ENCODE results near the gene LY6G5C.
A peak's percentile ranks its signal among the peaks of the same experiment; 100 is the strongest.

The LY6G5C gene

DNA sequence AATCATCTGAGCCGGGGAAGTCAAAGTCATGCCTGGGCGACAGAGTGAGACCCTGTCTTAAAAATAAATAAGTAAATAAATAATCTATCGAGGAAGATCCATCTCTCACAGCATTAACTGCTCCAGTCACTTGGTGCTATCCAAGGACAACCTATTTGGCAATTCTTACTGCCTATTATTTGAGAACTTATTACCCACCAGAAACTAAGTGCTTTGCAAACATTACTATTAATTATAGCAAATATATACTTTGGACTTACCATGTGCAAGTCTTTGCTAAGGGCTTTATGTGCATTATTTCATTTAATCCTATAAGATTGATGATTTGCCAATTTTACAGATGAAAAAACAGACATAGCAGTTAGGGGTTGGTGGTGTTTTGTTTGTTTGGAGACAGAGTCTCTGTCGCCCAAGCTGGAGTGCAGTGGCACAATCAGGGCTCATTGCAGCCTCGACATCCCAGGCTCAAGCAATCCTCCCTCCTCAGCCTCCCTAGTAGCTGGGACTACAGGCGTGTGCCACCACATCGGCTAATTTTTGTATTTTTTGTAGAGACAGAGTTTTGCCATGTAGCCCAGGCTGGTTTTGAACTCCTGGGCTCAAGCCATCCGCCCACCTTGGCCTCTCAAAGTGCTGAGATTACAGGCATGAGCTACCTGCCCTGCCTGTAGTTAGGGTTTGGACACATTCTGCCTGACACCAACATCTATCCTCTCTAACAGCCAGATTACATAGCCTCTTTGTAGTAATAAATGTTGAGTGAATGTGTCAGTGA, 26.1 kb downstream of the LY6G5C start:
- DNase-seq (ENCODE audit: low read depth), result no peak
- H3K4me3 ChIP-seq (ENCODE audit: low read depth, low read length), result no peak overlapping the region

DNA sequence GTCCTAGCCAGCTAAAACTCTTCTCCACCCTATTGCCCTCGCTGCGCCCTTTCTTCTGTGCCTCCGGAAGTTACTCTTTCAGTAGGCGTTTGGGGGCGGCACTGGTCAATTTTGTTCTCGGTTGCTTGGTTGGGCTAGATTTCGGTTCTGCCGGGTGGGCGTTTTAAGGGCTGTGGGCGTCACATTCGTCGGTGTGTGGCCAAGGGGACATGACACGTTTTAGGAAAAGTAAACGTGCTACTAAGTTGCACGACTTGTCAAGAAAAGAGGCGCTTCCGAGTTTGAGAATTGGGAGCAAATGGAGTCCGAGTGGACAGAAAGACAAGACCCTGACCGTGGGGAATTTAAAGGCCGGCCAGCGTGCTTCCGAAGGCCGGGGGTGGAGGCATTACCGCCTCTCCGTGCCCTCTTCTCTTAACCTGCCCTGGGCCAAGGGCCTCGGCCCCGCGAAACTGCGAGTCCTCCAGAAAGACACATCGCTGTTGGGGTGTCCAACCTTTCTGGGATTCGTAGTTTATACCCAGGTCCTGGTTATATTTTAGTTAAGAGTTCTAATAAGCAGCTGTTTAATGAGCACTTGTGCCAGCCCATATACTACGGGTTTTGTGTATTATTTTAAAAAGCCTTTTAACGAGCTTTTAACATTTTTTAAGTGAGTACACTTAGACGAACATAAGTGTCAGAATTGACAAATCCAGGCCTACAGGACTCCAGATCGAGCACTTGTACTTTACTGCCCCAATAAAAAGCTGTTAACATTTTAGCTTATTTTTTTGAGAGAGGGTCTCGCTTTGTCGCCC, 27.7 kb downstream of the LY6G5C start:
- DNase-seq (ENCODE audit: low read depth), result no peak
- peak overlapping the region; percentile 76 for H3K4me3 ChIP-seq (ENCODE audit: low read depth, low read length)

DNA sequence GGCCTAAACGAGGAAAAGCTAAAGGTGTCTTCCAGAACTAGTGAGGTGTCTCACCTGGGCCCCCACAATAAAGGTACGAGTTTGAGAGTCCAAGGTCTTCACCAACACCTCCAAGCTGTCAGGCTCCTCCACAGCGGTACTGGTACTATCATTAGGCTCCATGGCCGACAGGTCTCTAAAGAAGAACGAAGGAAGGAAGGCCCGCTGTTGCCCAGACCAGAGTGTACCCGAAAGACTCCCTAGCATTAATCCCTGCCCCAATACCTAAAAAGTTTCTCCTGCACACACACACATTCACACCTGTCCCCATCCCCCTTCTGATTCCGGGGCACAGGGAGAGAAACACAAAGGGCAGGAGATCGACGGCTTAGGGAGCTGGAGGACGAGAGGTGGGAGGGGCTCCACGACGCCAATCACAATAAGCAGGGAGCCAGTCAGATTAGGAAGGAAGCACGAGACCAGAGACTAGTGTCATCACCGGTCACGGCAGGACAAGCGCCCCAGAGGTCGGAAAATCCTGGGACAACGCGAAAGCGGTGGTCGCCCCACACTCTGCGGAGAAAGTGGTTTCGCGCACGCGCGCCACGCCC, 29.2 kb downstream of the LY6G5C start:
- H3K4me3 ChIP-seq (ENCODE audit: low read depth, low read length), result peak overlapping the region; percentile 76
- peak; percentile 37 for DNase-seq (ENCODE audit: low read depth)

DNA sequence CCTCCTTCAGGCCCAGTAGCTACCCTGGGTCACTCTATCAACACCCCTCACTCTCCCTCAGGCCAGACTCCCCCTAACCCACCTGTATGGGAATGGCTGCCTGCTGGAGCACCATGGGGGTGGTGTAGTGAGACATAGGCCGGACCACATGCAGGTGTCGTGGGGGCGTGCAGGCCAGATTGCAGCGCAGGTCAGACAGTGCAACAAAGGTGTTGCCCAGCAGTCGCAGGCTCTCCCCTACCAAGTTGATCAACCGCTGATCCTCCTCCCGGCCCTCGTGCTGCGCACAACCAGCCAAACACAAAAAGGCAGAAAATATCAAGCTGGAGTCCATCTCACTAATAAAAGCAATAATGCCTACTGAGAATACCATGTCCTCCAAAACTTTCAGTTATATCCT, 35.5 kb downstream of the LY6G5C start:
- DNase-seq (ENCODE audit: low read depth), result no peak
- no peak overlapping the region for H3K4me3 ChIP-seq (ENCODE audit: low read depth, low read length)

DNA sequence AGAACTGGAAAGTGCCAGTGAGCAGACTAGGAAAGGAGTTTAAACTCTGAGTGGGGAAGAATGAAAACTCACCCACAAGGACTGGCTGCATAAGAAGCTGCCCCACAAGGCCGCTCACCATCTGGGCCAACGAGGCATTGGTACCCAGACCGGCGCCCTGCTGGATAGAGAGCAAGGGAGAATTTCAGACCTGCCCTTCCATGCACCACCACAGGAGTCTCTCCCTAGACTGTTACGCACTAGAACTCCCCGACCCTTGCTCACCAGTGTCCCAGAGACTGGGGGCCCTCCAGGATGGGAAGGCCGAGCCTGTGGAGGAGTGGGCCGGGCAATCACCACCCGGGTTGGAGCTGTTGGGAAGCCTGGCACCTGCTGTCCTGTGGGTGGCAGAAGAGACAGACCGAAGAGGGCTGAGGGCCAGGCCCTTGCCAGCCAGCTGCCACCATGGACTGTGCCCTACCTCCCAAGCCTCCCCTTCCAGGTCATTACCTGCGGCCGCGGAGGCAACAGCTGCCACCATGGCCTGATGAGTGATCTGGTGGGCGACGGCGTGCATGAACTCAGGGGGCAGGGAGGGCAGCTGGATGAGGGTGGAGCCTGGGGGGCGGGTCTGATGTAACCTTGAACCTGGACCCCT, 36.9 kb downstream of the LY6G5C start:
- H3K4me3 ChIP-seq (ENCODE audit: low read depth, low read length), result no peak overlapping the region
- DNase-seq (ENCODE audit: low read depth), result no peak

DNA sequence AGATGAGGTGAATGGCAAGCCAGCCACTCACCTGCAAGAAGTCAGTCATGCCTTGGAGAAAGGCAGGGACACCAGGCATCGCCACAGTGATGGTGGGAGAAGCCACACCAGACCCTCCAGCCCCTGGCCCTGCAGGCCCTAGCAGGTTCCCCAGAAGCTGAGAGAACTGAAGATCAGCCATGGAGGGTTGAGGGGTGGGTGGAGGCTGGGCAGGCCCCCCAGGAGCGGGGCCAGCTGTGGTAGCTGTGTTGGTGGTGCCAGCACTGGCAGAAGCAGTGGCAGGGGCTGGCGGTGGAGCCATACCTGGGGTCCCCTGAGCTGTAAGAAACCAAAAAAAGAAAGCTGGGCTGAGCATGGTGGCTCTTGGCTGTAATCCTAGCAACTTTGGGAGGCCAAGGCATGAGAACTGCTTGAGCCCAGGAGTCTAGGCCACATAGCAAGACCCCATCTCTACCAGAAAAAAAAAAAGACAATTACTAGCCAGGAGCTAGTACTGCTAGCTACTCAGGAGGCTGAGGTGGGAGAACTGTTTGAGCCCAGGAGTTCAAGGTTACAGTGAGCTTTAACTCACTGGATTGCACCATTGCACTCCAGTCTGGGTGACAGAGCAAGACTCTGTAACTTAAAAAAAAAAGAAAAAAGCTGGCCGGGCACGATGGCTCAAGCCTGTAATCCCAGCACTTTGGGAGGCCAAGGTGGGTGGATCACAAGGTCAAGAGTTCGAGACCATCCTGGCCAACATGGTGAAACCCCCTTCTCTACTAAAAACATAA, 37.9 kb downstream of the LY6G5C start:
- no peak overlapping the region for H3K4me3 ChIP-seq (ENCODE audit: low read depth, low read length)
- DNase-seq (ENCODE audit: low read depth), result no peak

DNA sequence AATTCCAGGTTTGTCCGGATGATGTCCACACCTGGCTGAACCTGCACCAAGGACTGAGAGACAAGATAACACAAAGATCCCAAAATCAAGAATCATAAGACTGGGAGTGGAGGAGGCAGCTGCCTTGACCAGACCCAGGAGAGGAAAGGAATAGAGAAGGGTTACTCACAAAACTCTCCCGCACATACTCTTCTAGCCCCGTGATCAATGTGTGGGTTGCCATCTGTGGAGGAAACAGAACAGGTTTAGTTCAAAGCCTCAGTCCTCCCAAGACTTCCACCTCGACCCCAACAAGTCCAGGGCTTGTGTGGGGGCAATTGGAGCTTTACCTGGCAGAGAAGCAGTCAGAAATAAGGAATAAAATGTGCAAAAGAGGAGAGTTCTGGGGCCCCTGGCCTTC, 39.5 kb downstream of the LY6G5C start:
- no peak overlapping the region for H3K4me3 ChIP-seq (ENCODE audit: low read depth, low read length)

DNA sequence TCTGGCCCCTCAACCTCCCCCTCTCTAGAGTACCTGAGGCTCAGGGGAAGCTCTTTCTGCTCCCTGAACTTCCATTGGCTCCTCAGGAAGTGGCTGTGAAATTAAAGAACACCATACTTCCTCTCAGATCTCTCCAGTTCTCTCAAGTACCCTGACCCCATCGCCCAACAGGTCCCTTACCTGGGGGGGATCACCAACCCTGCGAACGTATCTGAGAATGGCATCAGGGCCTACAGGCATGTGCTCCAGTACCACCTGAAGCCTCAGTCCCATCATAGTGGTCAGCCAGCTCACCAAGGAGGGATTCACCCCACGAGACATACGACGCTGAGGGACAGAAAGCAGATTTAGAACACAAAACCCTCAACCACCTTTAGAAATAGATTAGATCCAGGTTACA, 40.3 kb downstream of the LY6G5C start:
- no peak overlapping the region for H3K4me3 ChIP-seq (ENCODE audit: low read depth, low read length)
- no peak for DNase-seq (ENCODE audit: low read depth)

More for the DNA sequence above, 39.5 kb downstream of the LY6G5C start:
- DNase-seq (ENCODE audit: low read depth), result no peak

DNA sequence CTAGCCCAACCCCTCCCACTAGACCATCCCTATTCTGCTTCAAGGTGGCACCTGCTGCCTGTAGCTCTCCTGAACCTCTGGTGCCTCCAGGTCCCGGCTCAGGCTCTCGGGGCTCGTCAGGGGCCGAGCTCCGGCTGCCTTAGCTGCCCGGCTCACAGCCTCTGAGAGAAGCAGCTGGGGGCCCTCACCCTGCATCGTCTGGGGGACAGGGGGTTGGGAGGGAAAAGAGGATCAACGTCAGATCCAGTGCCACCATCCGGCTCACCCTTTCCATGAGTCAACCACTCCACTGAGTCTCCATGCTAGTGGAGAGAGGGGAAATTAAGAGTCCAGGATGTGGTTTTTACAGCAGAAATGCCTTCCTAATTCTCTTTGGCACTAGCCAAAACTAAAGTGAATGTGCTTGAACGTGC, 41.4 kb downstream of the LY6G5C start:
- DNase-seq (ENCODE audit: low read depth), result no peak
- H3K4me3 ChIP-seq (ENCODE audit: low read depth, low read length), result no peak overlapping the region

DNA sequence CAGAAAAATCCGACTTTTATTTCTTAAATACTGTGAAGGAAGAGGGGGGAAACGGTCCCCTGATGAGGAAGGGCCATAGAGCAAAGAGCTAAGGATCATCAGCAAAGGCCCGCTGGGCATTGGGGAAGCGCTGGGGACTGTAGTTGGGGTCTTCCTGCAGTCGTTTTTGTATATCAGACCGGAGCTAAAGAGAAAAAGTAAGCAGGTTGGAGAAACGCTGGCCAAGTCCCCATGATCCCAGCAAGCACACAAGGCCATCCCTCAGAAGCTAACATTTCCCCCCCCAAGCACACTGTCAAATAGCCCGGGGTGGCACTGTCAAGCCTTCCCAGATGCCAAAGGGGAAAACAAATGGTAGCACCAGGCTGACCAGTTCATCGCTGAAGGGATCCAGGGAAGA, 41.8 kb downstream of the LY6G5C start:
- no peak for DNase-seq (ENCODE audit: low read depth)

DNA sequence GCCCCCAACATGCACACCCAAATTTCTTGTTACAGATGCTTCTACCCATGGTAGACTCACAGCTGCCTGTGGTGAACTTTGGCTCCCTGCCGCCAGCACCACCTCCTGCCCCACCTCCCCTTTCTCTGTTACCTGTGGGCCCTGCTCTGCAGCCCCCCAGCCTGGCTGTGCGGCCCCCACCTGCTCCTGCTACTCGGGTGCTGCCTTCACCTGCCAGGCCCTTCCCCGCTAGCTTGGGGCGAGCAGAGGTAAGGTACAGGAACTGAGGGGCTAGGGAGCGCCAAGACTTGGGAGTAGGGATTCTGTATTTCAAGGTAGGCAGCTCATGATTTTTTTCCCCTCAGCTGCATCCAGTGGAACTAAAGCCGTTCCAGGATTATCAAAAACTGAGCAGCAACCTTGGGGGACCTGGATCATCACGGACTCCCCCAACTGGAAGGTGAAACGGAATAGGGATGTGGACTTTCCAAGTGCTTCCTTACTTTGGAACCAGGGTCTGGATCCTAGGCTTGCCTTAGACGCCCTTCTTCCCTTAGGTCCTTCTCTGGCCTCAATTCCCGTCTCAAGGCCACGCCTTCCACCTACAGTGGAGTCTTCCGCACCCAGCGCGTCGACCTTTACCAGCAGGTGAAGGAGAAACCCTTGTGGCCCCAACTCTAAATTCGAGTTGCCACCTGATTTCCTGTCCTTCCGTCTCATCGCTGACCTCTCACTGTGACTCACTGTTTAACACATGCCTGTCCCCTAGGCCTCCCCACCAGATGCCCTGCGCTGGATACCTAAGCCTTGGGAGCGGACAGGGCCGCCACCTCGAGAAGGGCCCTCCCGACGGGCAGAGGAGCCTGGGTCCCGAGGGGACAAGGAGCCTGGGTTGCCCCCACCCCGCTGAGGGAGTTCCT, 43.9 kb downstream of the LY6G5C start:
- H3K4me3 ChIP-seq (ENCODE audit: low read depth, low read length), result no peak overlapping the region
- DNase-seq (ENCODE audit: low read depth), result no peak

More for the DNA sequence above, 41.8 kb downstream of the LY6G5C start:
- H3K4me3 ChIP-seq (ENCODE audit: low read depth, low read length), result no peak overlapping the region

DNA sequence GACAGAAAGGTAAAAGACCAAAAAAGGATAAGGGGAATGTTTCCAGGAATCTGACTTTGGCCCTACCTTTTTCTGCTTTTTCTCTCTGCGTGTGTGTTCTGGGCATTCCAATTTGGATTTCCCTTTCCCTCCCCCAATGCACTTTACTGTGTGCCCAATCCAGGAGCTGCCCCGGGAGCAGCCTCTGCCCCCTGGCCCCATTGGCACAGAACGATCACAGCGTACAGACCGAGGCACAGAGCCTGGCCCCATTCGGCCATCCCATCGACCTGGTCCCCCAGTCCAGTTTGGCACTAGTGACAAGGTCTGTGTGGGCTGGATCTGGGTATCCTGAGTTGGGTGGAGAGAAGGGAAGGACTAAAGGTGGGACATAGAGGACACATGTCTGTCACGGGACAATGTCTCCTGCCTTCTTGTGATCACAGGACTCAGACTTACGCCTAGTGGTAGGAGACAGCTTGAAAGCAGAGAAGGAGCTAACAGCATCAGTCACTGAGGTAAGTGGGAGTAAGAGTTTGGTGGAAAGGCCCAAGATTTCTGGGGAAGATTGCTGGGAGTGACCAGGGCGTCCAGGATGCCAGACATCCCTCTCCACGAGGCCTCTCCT, 45.8 kb downstream of the LY6G5C start:
- no peak overlapping the region for H3K4me3 ChIP-seq (ENCODE audit: low read depth, low read length)
- no peak for DNase-seq (ENCODE audit: low read depth)

DNA sequence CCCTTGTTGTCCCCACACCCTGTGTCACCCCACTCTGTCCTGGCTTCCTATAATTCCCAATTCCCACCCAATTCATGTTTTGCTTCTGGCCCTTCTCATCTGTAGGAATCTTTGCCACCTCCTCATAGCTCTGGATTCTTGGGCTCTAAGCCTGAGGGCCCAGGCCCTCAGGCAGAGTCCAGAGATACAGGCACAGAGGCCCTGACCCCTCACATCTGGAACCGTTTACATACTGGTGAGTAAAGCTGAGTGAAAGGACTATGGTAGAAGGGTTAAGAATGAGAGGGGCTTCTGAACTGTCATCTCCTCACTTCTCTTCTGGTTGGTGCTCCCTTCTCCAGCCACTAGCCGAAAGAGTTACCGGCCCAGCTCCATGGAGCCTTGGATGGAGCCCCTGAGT, 46.7 kb downstream of the LY6G5C start:
- no peak for DNase-seq (ENCODE audit: low read depth)
- H3K4me3 ChIP-seq (ENCODE audit: low read depth, low read length), result no peak overlapping the region

DNA sequence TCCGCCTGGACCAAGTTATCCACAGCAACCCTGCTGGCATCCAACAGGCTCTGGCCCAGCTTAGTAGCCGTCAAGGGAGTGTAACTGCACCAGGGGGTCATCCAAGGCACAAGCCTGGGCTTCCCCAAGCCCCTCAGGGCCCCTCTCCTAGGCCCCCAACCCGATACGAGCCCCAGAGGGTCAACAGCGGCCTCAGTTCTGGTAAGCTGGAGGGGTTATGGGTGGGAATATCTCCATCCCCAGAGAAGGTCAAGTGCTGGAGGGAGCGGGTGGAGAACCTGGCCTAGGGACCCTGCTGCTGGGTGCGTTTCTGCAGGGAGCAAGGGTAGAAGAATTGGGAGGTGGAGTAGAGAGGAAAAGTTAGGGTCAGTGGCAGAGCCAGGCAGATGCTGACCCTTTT, 47.4 kb downstream of the LY6G5C start:
- no peak overlapping the region for H3K4me3 ChIP-seq (ENCODE audit: low read depth, low read length)
- no peak for DNase-seq (ENCODE audit: low read depth)

DNA sequence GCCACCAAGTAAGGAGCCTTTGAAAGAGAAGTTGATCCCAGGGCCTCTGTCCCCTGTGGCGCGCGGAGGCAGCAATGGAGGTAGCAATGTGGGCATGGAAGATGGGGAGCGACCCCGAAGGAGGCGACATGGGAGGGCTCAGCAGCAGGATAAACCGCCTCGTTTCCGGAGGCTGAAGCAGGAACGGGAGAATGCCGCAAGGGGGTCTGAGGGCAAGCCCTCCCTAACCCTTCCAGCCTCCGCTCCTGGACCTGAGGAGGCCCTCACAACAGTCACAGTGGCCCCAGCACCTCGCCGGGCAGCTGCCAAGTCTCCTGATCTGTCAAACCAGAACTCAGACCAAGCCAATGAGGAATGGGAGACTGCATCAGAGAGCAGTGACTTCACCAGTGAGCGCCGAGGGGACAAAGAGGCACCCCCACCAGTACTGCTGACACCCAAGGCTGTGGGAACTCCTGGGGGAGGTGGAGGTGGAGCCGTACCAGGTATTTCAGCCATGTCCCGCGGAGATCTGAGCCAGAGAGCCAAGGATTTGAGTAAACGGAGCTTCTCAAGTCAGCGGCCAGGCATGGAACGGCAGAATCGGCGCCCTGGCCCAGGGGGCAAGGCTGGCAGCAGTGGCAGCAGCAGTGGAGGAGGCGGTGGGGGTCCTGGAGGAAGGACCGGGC, 48.5 kb downstream of the LY6G5C start:
- no peak overlapping the region for H3K4me3 ChIP-seq (ENCODE audit: low read depth, low read length)

DNA sequence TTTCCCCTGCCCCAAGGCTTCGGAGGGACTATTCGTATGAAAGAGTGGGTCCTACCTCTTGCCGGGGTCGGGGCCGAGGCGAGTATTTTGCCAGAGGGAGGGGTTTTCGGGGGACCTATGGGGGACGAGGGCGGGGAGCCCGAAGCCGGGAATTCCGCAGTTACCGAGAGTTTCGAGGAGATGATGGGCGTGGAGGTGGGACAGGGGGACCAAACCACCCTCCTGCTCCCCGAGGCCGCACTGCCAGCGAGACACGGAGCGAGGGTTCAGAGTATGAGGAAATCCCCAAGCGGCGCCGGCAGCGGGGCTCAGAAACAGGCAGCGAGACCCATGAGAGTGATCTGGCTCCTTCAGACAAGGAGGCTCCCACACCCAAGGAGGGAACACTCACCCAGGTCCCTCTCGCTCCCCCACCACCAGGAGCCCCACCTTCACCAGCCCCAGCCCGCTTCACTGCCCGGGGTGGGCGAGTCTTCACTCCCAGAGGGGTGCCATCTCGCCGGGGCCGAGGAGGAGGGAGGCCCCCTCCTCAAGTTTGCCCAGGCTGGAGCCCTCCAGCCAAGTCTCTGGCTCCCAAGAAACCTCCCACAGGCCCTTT, 49.1 kb downstream of the LY6G5C start:
- DNase-seq (ENCODE audit: low read depth), result no peak

More for the DNA sequence above, 48.5 kb downstream of the LY6G5C start:
- no peak for DNase-seq (ENCODE audit: low read depth)

DNA sequence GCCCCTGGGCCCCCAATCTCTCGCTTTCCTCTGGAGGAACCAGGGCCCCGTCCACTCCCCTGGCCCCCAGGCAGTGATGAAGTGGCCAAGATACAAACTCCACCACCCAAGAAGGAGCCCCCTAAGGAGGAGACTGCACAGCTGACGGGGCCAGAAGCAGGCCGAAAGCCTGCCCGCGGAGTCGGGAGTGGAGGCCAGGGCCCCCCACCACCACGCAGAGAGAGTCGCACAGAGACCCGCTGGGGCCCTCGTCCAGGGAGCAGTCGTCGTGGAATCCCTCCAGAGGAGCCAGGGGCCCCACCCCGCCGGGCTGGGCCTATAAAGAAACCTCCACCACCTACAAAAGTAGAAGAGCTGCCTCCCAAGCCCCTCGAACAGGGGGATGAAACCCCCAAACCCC, 49.7 kb downstream of the LY6G5C start:
- DNase-seq (ENCODE audit: low read depth), result no peak
- no peak overlapping the region for H3K4me3 ChIP-seq (ENCODE audit: low read depth, low read length)

More for the DNA sequence above, 49.1 kb downstream of the LY6G5C start:
- no peak overlapping the region for H3K4me3 ChIP-seq (ENCODE audit: low read depth, low read length)
